Right atrium auricular region (tissue), 2 donors: ENCODE results near the gene CAVIN4. TPM values are rescaled to one million over a fixed set of nuclear protein-coding genes. Genes with fewer than 3 reads are reported as not detected.

Source experiments
- DNase-seq: peaks from one replicate; pipeline ENCODE4 v3.0.0-alpha.2; 2019; ENCODE audit warnings: low spot score
- H3K27ac ChIP-seq, 2 donors: fragments of 200-600 bp; sonication (generic); 1 replicate in 1 of 2; 2 replicates in 1 of 2; pipeline ENCODE4 v1.5.1; 2016 to 2019
- H3K27me3 ChIP-seq, 2 donors: fragments of 200-600 bp; sonication (generic); one replicate each; pipeline versions ENCODE4 v1.5.1 to v1.6.0; 2017 to 2019
- H3K36me3 ChIP-seq: fragments of 200-600 bp; sonication (generic); one replicate; pipeline ENCODE4 v1.5.1; 2016
- H3K4me1 ChIP-seq, 2 donors: fragments of 200-600 bp; sonication (generic); one replicate each; pipeline versions ENCODE4 v1.5.1 to v1.6.0; 2017 to 2019
- H3K4me3 ChIP-seq, 2 donors: fragments of 200-600 bp; sonication (generic); 1 replicate in 1 of 2; 2 replicates in 1 of 2; pipeline ENCODE4 v1.5.1; 2017 to 2019; ENCODE audit warnings: mild to moderate bottlenecking in 1 of 2, moderate library complexity in 1 of 2
- H3K9me3 ChIP-seq, 2 donors: fragments of 200-600 bp; sonication (generic); one replicate each; pipeline ENCODE4 v1.5.1; 2019
- total RNA-seq, 2 donors: library from RNA; depleted of rRNA; stranded (reverse); fragments of >200 nt; gene quantifications; one replicate each; pipeline ENCODE4 v1.1.0, GENCODE V29; 2016
- TF ChIP-seq, protein P1 (sequence below), 2 donors: fragments of 200-600 bp; sonication (generic); IDR thresholded peaks; one replicate each; pipeline ENCODE4 v1.5.1; 2019; ENCODE audit warnings: antibody characterized with exemption in 2 of 2

CAVIN4 gene
- total RNA-seq, 2 donors from 2014 or later, result 33.3 to 41.2 TPM

GRCh38 chr9:100557053-100557452 is 20.8 kb upstream of the CAVIN4 start:
- no peak overlapping the region for H3K27ac ChIP-seq
- H3K36me3 ChIP-seq, result no peaks in the 10 kb centered on the region
- DNase-seq, result no peak
- no peak overlapping the region for H3K4me3 ChIP-seq
- no peaks in the 10 kb centered on the region for H3K9me3 ChIP-seq
- no peaks in the 10 kb centered on the region for H3K27me3 ChIP-seq
- H3K4me1 ChIP-seq, result no peaks in the 10 kb centered on the region
- TF ChIP-seq, protein P1, sequence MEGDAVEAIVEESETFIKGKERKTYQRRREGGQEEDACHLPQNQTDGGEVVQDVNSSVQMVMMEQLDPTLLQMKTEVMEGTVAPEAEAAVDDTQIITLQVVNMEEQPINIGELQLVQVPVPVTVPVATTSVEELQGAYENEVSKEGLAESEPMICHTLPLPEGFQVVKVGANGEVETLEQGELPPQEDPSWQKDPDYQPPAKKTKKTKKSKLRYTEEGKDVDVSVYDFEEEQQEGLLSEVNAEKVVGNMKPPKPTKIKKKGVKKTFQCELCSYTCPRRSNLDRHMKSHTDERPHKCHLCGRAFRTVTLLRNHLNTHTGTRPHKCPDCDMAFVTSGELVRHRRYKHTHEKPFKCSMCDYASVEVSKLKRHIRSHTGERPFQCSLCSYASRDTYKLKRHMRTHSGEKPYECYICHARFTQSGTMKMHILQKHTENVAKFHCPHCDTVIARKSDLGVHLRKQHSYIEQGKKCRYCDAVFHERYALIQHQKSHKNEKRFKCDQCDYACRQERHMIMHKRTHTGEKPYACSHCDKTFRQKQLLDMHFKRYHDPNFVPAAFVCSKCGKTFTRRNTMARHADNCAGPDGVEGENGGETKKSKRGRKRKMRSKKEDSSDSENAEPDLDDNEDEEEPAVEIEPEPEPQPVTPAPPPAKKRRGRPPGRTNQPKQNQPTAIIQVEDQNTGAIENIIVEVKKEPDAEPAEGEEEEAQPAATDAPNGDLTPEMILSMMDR (IDR thresholded peaks at IDR 0.05), result no peak

DNA sequence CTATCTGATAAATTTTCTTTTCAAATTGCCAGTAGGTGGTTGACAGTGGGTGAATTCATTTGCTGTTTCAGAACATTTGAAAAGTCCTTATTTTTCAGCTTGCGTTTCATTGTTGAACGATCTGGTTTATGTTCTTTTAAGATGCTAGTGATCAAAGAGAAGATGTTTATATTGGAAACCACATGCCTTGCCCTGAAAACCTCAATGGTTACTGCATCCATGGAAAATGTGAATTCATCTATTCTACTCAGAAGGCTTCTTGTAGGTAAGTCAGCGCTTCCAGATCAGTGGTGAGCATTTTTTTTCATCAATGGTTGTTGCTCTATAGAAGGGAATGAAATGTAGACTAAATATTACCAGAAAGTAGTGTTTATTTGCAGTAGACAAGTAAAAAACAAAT is 16.6 kb upstream of the CAVIN4 start:
- TF ChIP-seq, protein P1 (IDR thresholded peaks at IDR 0.05), result no peak
- DNase-seq, result no peak
- no peaks in the 10 kb centered on the region for H3K4me1 ChIP-seq

GRCh38 chr9:100567856-100568255 is 10.0 kb upstream of the CAVIN4 start:
- no peaks in the 10 kb centered on the region for H3K9me3 ChIP-seq
- no peak overlapping the region for H3K27ac ChIP-seq
- TF ChIP-seq, protein P1 (IDR thresholded peaks at IDR 0.05), result no peak
- no peaks in the 10 kb centered on the region for H3K27me3 ChIP-seq
- H3K4me1 ChIP-seq, result no peaks in the 10 kb centered on the region
- no peaks in the 10 kb centered on the region for H3K36me3 ChIP-seq
- H3K4me3 ChIP-seq, result no peak overlapping the region
- DNase-seq, result no peak

More for the DNA sequence above, 16.6 kb upstream of the CAVIN4 start:
- no peaks in the 10 kb centered on the region for H3K36me3 ChIP-seq
- H3K27me3 ChIP-seq, result no peaks in the 10 kb centered on the region
- no peaks in the 10 kb centered on the region for H3K9me3 ChIP-seq
- H3K27ac ChIP-seq, result no peak overlapping the region
- no peak overlapping the region for H3K4me3 ChIP-seq

GRCh38 chr9:100573655-100574260 is 4.1 kb upstream of the CAVIN4 start:
- Histone ChIP-seq H3K9me3 (no peaks in the 10 kb centered on the region), H3K27me3 (no peaks in the 10 kb centered on the region), H3K27ac (no peak overlapping the region), H3K4me1 (no peaks in the 10 kb centered on the region), H3K4me3 (no peak overlapping the region), H3K36me3 (no peaks in the 10 kb centered on the region)
- TF ChIP-seq, protein P1 (IDR thresholded peaks at IDR 0.05), result no peak
- no peak for DNase-seq

DNA sequence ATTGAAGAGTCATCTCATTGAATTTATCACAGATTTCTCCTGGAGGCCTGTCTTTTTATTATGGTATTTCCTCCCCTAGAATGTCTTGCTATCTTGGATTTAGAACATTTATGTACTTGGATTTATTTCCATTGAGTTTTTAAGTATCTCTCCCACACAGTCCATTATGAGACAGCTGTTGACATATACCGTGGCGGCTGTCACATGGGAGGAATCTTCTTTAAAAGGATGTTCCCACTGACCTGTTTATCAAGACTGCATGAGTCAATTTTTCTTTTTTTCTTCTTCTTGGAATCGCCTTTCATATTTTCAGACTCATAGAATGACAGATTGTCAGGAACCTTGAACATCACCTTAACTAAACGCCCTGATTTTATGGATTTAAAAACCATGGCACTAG is 2.9 kb upstream of the CAVIN4 start:
- Histone ChIP-seq H3K36me3 (no peaks in the 10 kb centered on the region), H3K4me1 (no peaks in the 10 kb centered on the region), H3K27me3 (no peaks in the 10 kb centered on the region), H3K9me3 (no peaks in the 10 kb centered on the region), H3K4me3 (no peak overlapping the region), H3K27ac (no peak overlapping the region)
- TF ChIP-seq, protein P1 (IDR thresholded peaks at IDR 0.05), result no peak
- DNase-seq, result no peak
